Kidney epithelial cell (primary cell): ENCODE measurements around the gene PSTPIP2. TPM values are rescaled to one million over a fixed set of nuclear protein-coding genes. Genes with fewer than 3 reads are reported as not detected.

Experiments used
- DNase-seq: peaks from one replicate; pipeline ENCODE4 v3.0.0-alpha.2; 2010; ENCODE audit warnings: low read depth
- H3K27me3 ChIP-seq: 2 replicates; pipeline ENCODE4 v1.6.0; 2011; ENCODE audit warnings: low read length; ENCODE audit not compliant: control insufficient read depth, insufficient read depth
- H3K36me3 ChIP-seq: 2 replicates; pipeline ENCODE4 v1.5.1; 2011; ENCODE audit warnings: low read length; ENCODE audit not compliant: control insufficient read depth, insufficient read depth
- H3K4me3 ChIP-seq: 2 replicates; pipeline ENCODE4 v1.5.1; 2011; ENCODE audit warnings: low read depth, mild to moderate bottlenecking, control low read depth, low read length
- total RNA-seq: library from RNA; depleted of rRNA; stranded (reverse); fragments of >200 nt; gene quantifications from 2 replicates; pipeline ENCODE4 v1.2.3, GENCODE V29; 2015
- TF ChIP-seq, protein P1 (sequence below): IDR thresholded peaks from 2 replicates; pipeline ENCODE4 v1.5.1; 2011; ENCODE audit warnings: mild to moderate bottlenecking, moderate library complexity, low read length, control low read depth, inconsistent platforms; ENCODE audit not compliant: insufficient read depth, poor library complexity, severe bottlenecking

Gene PSTPIP2
- total RNA-seq, 1 donor from 2014 or later, result 14.2 TPM

- no peak overlapping the region for H3K4me3 ChIP-seq
- H3K27me3 ChIP-seq, result no peaks in the 10 kb centered on the region
- TF ChIP-seq, protein P1, sequence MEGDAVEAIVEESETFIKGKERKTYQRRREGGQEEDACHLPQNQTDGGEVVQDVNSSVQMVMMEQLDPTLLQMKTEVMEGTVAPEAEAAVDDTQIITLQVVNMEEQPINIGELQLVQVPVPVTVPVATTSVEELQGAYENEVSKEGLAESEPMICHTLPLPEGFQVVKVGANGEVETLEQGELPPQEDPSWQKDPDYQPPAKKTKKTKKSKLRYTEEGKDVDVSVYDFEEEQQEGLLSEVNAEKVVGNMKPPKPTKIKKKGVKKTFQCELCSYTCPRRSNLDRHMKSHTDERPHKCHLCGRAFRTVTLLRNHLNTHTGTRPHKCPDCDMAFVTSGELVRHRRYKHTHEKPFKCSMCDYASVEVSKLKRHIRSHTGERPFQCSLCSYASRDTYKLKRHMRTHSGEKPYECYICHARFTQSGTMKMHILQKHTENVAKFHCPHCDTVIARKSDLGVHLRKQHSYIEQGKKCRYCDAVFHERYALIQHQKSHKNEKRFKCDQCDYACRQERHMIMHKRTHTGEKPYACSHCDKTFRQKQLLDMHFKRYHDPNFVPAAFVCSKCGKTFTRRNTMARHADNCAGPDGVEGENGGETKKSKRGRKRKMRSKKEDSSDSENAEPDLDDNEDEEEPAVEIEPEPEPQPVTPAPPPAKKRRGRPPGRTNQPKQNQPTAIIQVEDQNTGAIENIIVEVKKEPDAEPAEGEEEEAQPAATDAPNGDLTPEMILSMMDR, result no peak
- no peak for DNase-seq
- H3K36me3 ChIP-seq, result no peaks in the 10 kb centered on the region
Observed at GRCh38 chr18:46008531-46008930, 63.5 kb downstream of the PSTPIP2 start.

GRCh38 chr18:46007165-46007564, 64.9 kb downstream of the PSTPIP2 start:
- TF ChIP-seq, protein P1, result no peak
- Histone ChIP-seq H3K36me3 (no peaks in the 10 kb centered on the region), H3K27me3 (no peaks in the 10 kb centered on the region), H3K4me3 (no peak overlapping the region)
- no peak for DNase-seq

GRCh38 chr18:46002934-46003333, 69.1 kb downstream of the PSTPIP2 start:
- TF ChIP-seq, protein P1, result no peak
- H3K36me3 ChIP-seq, result no peaks in the 10 kb centered on the region
- no peak overlapping the region for H3K4me3 ChIP-seq
- H3K27me3 ChIP-seq, result no peaks in the 10 kb centered on the region
- no peak for DNase-seq

DNA sequence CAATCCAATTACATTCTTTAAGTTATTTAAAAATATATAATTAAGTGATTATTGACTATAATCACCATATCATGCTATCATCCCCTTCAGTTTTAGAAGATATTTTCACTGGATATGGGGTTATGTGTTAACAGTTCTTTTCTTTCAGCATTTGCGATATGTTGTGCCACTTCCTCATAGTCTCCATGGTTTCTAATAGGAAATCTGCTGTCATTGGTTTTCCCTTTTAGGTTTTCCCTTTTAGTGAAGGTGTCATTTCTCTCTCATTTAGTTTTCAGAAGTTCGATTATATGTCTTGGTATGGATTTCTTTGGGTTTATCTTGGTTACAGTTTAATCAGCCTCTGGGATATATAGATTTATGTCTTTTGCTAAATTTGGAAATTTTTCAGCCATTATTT, 70.2 kb downstream of the PSTPIP2 start:
- DNase-seq, result no peak
- Histone ChIP-seq H3K36me3 (no peaks in the 10 kb centered on the region), H3K4me3 (no peak overlapping the region), H3K27me3 (no peaks in the 10 kb centered on the region)
- TF ChIP-seq, protein P1, result no peak

- no peak for DNase-seq
- no peaks in the 10 kb centered on the region for H3K27me3 ChIP-seq
- no peaks in the 10 kb centered on the region for H3K36me3 ChIP-seq
Observed at GRCh38 chr18:46001074-46001473, 71.0 kb downstream of the PSTPIP2 start.

DNA sequence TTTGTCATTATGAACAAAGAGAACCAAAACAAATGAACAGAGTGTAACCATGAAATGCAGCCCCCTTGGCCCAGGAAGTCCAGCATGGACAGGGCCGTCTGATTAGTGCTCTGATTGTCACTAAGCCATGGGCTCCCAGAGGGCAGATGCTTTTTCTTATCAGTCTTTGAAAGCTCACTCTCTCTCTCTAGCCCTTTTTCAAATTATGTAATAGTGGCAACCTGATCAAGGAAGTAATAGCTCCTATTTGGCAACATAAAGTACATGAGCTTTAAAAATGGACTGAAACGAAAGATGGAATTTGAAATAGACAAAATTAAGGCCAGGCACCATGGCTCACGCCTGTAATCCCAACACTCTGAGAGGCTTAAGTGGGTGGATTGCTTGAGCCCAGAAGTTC, 72.5 kb downstream of the PSTPIP2 start:
- no peak for DNase-seq
- TF ChIP-seq, protein P1, result no peak
- Histone ChIP-seq H3K4me3 (no peak overlapping the region), H3K27me3 (no peaks in the 10 kb centered on the region), H3K36me3 (no peaks in the 10 kb centered on the region)

More at GRCh38 chr18:46001074-46001473, 71.0 kb downstream of the PSTPIP2 start:
- no peak overlapping the region for H3K4me3 ChIP-seq
- TF ChIP-seq, protein P1, result no peak
